Measurements from ENCODE around the gene POLR2H.
A peak's percentile ranks its signal among the peaks of the same experiment; 100 is the strongest.

POLR2H gene

GRCh38 chr3:184388164-184388935, 26.8 kb downstream of the POLR2H start:
- DNase-seq = no peak

- no peak for DNase-seq
These were observed 27.4 kb downstream of the POLR2H start for GRCh38 chr3:184388936-184389230.

GRCh38 chr3:184389384-184389783, 27.9 kb downstream of the POLR2H start:
- DNase-seq = no peak

GRCh38 chr3:184389935-184390528, 28.5 kb downstream of the POLR2H start:
- DNase-seq = no peak

GRCh38 chr3:184391266-184391665, 29.8 kb downstream of the POLR2H start:
- no peak for DNase-seq

- DNase-seq = no peak
These were observed 33.8 kb downstream of the POLR2H start for GRCh38 chr3:184395320-184395660.

GRCh38 chr3:184399410-184399809, 37.9 kb downstream of the POLR2H start:
- no peak for DNase-seq

GRCh38 chr3:184405075-184406030, 43.8 kb downstream of the POLR2H start:
- DNase-seq = no peak

- DNase-seq = no peak
These were observed 47.9 kb downstream of the POLR2H start for GRCh38 chr3:184409331-184409926.

- DNase-seq = no peak
These were observed 48.5 kb downstream of the POLR2H start for GRCh38 chr3:184409946-184410500.

- no peak for DNase-seq
These were observed 53.1 kb downstream of the POLR2H start for GRCh38 chr3:184414418-184415202.

GRCh38 chr3:184415203-184415490, 53.6 kb downstream of the POLR2H start:
- DNase-seq = no peak

GRCh38 chr3:184417619-184418327, 56.3 kb downstream of the POLR2H start:
- DNase-seq = peak; percentile 80

All from CD4-positive, alpha-beta T cell treated with Interleukin-17A for 4 hours (primary cell).